ENCODE results near the gene OOSP1. TPM values are rescaled to one million over a fixed set of nuclear protein-coding genes. Genes with fewer than 3 reads are reported as not detected.
"Not testable (repeated sequence)": the region's sequence is repeated elsewhere in the genome, so short reads cannot be mapped to it uniquely, and the experiment has no call there.

Gene OOSP1, protein sequence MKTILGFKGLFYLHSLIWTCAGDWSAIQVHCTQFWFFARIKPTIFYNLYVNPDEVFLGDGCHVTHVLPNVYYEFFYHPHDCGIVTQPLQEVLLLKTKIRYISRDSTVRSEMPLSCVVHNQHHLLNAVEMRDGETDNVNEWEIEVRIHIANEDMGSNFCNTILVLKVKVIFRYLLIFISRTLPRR
- not detected for total RNA-seq

DNA sequence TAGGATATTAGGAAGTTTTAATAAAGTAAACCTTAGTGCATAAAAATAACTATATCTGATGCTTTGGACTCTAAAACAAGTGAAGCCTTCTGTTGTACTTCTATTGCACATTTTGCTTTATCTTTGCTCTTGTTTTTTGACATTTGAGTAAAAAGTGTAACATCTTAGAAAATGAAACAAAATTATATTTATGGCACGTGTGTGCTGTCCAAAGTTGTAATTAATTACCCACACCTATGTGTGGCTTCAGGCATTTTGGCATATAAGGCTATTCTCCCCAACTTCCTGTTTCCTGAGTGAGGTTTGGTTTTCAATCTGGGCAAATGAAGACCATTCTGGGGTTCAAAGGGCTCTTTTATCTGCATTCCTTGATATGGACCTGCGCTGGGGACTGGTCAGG is at the start of gene OOSP1:
Gene OOSP1 (plus strand): TSS at position 301 of the 400 bp plus-strand sequence. CDS start 23 bp downstream, at position 324.
- ATAC-seq = no peak

DNA sequence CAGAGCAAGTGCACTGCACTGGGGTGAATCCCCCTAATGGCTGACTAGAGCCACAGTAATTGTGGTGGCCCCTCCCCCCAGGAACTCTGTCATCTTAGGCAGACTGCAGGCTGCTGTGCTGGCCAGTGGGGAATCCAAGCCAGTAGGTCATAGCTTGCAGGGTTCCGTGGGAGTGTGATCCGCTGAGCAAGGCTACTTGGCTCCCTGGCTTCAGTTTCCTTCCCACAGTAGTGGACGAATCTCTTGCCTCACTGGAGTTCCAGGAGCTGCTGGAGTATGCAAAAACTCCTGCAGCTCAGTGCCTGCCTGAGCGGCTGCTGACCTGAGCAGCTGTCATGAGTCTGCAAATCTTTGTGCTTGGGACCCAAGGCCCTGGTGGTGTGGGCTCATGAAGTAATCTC is 46.5 kb upstream of the OOSP1 start:
- ATAC-seq = no peak

DNA sequence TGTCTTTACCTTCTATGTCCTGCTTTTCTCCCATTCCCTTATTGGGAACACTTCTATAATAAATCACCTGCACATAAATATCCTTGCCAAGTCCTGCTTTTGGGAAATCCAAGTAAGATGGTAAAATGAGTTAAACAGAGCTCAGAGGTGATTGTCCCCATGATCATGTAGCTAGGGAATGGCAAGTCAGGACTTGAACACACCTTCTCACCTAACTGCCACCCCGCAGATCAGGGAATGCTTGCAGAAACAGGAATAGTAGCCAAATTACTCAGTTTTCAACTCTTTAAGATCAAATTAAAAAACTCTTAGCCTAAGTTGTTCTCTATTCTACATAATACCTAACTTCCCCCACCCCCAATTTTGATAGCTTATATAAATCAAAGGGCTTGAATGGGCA is 43.6 kb upstream of the OOSP1 start:
- ATAC-seq = no peak

DNA sequence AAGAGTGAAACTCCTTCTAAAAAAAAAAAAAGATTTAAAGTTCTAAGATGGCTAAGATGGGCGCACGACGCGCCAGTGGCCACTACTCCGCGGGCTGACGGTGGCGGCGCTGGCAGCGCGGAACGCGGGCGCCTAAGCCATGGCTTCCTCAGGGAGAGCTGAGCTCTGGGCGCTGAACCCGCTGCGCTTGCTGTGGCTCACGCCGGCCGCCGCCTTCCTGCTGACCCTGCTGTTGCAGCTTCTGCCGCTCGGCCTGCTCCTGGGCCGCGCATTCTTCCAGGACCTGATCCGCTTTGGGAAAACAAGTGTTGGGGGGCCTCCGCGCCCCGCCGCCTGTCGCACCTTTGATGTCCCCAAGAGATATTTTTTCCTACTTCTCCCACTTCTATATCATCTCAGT is 40.2 kb upstream of the OOSP1 start:
- ATAC-seq = no peak

DNA sequence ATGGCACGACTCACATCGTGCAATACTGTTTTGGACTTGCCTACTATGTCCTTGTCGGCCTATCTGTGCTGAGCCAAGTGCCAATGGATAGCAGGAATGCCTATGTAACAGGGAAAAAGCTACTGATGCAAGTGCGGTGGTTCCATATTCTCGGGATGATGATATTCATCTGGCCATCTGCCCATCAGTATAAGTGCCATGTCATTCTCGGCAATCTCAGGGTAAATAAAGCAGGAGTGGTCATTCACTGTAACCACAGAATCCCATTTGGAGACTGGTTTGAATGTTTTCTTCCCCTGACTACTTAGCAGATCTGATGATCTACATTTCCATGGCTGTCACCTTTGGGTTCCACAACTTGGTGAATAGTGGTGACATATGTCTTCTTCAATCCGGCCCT is 39.6 kb upstream of the OOSP1 start:
- ATAC-seq = no peak

DNA sequence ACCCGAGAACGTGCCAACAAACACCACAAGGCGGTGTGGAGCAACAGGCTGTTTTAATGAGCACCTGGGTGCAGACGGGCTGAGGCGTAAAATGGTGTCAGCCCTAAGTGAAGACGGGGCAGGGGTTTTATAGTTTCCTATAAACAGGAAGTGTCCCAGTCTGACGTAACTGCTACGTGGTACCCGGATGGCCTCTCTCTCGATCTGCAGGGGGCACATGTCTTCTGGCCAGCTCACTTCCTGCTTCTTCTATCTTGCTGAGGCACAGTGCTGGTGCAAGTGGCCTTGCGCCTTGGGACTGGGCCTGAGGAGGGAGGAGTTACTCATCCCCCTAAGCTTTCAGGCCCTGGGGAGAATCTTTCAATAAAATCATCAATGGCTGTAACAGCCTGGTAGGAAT is 38.7 kb upstream of the OOSP1 start:
- no peak for ATAC-seq

DNA sequence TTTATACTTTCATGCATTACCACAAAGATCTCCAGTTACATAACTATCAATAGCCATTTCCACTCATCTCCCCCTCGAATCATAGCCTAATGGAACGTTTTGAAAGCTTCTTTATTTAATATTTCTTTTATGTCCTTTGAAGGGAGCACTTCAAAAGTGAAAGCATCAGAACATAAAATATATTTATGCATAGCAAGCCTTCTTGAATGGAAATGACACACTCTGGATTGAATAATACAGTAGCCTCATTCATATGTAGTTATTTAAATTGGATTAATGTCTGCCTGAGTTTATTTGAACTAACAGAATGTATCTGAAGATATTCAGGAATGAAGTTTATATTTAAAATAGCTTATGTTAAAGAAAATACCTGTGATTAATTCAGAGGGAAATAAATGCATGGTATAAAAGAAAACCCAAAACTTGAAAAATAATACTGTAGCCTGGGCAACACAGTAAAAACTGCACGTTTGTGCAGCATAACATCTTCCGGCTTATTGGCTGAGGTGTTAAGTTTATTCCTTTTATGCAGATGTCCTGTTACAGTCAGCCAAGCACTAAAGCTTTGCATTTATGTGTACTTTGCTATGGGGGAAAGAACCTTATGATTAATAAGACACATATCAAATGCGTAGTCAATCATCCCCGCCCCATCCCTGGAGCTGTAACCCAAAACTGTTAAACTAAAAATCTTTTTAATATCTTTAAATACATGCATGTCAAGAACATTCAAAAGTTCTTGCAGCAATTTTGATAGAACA is 37.7 kb upstream of the OOSP1 start:
- no peak for ATAC-seq

DNA sequence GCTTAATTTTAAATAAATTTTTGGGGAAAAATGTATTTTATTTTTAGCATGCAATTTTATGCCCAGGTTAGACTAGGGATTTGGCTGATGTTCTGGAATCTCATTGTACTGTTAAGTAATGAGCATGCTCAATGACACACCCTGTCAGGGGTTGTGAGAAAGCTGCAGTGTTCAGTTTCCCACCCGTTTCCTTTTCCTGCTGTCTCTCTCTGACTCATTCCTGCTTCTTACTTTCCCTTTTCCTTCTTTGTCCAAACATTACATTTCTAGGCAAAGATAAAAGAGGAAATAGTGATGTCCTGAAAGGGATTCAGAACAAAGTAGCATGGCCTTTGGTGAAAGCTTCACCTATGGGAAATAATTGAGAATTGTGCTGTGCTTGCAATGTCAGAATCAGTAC is 36.9 kb upstream of the OOSP1 start:
- ATAC-seq = peak; percentile 78

DNA sequence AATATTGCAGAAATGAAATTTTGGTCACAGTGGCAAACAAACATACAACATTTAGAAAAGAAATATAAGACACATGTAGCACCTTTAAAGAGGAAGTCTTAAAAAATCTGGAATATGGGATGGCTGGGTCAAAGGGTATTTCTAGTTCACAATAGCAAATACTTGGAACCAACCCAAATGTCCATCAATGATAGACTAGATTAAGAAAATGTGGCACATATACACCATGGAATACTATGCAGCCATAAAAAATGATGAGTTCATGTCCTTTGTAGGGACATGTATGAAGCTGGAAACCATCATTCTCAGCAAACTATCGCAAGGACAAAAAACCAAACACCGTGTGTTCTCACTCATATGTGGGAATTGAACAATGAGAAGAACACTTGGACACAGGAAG is 34.7 kb upstream of the OOSP1 start:
- not testable (repeated sequence) for ATAC-seq

DNA sequence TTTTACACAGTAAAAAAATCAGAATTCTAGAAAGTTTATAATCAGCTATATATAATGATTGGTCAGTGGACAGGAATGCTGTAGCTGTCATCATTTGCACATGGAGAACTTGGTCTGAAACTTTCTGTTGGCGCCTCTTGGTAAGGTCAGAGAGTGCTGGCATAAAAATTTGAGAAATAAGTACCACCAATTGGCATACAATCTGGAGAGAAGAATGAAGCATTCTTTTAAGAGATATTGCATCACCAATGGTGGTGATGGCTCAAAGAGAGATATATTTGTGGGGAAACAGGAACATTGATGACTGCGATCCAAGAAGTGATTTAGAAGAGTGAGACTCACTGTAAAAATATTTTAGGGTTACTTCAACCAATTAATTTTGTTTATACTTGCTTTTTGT is 19.8 kb upstream of the OOSP1 start:
- ATAC-seq = no peak

DNA sequence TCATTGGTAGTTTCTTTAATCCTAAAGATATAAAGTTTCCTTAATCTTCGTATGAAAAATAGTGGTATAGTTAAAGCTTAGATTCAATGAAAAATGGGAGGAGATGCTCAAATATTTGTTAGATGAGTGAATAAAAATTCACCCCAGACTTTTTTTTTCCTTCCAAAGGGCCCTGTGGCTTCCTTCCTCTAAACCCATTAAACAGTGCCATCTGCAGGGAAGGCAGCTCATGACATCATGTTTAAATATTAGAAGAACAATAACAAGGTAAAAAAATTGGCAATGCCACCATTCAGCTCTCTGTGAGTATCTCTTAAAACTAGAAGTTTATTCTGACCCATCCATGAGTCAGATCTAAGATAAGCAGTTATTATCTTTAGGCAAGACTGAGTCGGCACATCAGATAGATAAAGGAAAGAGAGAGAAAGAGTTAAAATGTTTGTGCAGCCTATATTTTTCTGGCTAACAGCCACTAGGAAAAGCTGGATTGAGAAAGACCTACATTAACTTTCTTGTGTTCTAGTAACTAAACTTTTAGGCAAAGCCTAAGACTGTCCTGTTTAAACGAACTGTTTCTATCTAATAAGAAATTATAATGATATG is 19.1 kb upstream of the OOSP1 start:
- peak; percentile 41 for ATAC-seq

DNA sequence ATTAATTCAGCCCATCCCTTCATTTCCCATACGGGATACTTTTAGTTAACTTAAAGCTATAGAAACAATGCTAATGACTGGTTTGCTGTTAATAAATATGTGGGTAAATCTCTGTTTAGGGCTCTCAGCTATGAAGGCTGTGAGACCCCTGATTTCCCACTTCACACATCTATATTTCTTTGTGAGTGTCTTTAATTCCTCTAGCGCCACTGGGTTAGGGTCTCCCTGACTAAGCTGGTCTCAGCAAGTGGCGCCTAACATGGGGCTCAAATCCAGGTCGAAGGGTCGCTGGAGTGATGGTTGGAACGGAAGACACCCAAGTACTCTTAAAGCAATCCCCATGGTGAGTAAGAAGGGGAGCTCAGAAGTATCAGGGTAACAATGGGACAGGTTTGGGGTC is 14.4 kb upstream of the OOSP1 start:
- no peak for ATAC-seq

DNA sequence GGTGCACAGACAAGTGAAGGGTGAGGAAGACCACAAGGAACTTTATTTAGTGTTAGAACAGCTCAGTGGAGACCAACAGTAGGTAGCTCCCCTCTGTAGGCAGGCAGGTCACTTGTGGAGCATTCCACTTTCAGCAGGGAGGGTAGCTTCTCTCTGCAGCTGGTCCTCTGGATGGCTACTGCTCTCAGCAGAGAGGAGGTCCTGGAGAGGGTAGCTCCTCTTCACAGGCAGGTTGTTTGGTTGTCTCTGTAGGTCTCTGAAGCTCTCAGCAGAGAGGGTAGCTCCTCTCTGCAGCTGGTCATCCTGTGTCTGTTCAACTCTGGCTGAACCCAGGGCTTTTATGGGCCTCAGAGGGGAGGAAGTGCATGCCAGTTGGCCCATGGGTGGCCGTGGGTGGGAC is 6.5 kb upstream of the OOSP1 start:
- ATAC-seq = no peak

DNA sequence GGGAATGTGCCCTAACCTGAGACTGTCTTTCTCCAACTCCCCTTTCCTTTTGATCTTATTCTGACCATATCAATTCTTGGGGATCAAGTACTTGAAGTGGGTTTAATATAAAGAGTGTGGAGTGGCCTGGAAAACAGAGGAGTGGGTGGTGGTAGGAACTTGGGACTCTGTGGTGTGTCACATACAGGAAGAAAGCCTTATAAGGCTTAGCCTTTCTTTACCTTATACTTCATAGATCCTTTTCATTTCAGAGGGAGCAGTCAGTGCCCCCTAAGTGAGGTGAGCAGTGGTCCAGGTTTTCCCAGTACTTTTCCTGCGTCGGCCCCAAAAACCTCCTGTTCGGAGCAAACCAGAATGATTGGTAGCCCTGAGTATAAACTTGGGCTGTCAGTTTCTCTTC is 486 bp downstream of the OOSP1 start:
- no peak for ATAC-seq

DNA sequence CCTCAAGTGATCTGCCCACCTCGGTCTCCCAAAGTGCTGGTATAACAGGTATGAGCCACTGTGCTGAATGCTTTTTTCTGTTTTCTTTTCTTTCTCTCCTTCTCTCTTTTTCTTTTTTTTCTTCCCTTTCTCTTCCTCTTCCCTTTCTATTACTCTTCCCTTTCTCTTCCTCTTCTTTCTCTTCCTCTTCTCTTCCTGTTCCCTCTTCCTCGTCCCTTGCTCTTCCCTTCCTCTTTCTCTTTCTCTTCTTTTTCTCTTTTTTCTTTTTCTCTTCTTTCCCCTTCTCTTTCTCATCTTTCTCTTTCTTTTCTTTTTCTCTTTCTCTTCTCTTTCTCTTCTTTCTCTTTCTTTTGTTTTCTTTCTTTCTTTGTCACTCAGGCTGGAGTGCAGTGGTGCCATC is 1.2 kb downstream of the OOSP1 start:
- ATAC-seq = no peak

DNA sequence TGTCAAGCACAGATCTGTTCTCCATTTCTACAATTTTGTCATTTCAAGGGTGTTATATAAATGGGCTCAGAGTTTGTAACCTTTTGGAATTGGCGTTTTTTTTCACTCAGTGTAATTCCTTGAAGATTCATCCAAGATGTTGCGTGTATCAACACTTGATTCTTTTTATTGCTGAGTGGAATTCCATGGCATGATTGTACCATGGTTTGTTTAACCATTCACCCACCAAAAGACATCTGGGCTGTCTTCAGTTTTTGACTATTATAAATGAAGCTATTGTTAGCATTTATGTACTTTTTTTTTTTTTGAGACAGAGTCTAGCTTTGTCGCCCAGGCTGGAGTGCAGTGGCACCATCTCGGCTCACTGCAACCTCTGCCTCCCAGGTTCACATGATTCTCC is 2.9 kb downstream of the OOSP1 start:
- ATAC-seq = no peak

DNA sequence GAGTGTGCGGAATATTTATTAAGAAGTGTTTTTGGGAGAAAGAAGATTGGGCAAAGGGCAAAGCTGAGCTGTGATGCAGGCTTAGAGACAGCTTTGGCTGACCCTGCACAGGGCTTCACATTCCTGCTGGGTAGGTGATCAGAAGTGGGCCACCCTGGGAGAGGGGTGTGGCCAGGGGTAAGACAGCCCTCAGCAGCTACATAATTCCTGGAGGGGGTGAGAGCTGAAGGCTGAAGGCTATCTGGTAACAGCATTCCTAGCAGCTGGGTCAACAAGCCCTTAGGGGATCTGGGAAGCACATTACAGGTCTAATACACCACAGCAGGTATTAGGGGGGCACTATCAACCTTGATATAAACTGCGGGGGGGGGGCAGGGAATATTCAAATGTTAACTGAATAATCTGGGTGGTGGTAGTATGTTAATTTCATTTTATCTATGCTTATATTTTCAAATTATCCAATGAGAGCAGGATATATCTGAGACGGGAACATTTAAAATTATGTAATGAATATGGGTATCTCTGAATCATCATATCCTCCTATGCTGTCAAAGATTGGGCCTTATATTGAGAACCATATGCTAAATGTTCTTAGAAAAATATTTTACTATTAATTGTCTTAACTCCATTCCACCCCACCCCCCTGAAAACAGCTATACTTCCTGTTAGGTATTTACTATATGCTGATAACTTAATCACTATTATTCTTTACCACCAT is 5.9 kb downstream of the OOSP1 start:
- ATAC-seq = no peak

DNA sequence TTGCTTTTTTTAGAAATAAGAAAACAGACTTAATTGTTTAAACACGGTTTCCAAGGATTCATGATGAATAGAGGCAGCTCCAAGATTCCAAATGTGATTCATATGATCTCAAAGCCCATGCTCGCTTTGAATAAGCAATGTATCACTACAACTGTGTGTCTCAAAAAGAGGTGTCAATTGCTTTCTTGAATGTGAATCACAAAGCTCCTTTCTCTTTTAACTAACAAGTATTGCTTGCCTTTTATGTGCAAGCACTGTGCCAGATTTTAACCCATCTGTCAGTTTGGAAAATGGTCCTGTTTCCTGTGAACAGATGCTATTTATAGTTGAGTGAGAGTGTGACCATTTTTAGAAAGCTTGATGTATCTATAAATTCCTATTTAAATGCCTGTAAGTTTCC is 6.5 kb downstream of the OOSP1 start:
- no peak for ATAC-seq

DNA sequence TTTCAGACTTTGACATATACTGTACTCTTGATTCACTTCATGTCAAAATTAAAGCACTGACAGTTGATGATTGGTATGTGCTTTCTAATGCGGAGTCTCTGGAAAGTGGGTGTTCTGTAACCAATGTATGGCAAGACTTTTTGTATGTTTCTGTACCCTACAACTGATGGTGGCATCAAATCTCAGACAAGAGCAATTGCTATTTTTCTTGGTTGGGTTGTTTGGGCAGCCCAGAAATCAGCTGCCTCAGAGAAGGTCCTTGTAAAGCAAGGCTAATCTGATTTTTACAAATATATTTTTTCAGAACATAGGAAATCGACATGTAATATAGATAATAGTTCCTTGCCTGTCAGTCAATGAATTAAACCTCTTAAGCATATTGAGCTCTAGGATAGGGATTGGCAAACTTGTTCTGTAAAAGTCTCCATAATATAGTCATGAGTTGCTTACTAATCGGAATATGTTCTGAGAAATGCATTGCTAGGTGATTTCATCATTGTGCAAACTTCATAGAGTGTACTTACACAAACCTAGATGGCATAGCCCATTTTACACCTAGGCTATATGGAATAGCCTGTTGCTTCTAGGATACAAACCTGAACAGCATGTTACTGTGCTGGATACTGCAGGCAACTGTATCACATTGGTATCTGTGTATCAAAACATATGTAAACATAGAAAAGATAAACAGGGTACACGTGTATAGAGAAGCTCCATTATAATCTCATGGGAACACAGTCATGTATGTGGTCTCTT is 15.4 kb downstream of the OOSP1 start:
- no peak for ATAC-seq

DNA sequence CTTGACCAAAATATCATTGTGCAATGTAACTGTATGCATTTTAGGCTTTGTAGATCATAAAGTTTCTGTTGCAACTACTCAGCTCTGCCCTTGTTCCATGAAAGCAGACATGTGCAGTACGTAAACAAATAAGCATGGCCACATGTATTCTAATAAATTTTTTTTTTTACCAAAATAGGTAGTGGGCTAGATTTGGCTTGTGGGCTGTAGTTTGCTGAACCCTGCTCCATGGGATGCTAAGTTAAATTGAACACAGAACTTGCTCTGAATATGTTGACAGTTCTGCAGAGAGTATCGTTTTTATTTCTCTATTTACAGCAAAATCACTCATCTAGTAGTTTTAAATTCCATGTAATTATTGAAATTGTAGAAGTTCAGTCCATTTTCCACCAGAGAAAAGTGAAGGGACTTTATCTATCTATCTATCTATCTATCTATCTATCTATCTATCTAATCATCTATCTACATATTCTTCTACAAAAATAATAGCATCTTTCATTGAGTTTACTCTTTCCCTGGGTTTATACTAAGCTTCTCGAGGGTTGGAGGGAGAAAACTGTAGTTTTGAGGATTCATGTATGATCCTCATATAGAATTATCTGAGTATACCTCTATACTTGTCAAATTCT is 16.1 kb downstream of the OOSP1 start:
- ATAC-seq = no peak

DNA sequence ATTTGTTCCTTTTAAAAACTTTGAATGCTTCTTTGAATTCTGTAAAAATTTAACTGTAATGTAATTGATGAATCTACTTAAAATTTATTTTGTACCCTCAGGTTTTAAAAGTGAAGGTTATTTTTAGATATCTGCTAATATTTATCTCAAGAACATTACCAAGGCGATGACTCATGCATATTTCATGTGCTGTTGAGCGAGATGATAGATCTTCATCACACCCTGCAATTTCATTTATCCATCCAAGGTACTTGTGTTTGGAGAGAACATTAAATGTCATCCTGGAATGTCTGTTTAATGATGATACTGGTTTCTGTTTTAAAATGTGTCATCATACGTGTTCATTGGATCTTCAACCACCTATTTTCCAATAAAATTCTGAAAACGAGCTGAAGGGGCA is 18.9 kb downstream of the OOSP1 start:
- ATAC-seq = no peak

Measured in esophagus mucosa (tissue), 1 donor.